Hepatocyte (in vitro differentiated cells): ENCODE results near the gene PIP5K1C. TPM values are rescaled to one million over a fixed set of nuclear protein-coding genes. Genes with fewer than 3 reads are reported as not detected.
"Not testable (repeated sequence)": the region's sequence is repeated elsewhere in the genome, so short reads cannot be mapped to it uniquely, and the experiment has no call there.

ENCODE experiments used
- DNase-seq: peaks from one replicate; pipeline ENCODE4 v3.0.0-alpha.2; 2016; ENCODE audit warnings: low spot score
- H2AFZ ChIP-seq: fragments of 200-600 bp; sonication (generic); 2 replicates; pipeline ENCODE4 v1.6.0; 2016; ENCODE audit warnings: antibody characterized with exemption, mild to moderate bottlenecking
- H3K27ac ChIP-seq: fragments of 200-600 bp; sonication (generic); 2 replicates; pipeline ENCODE4 v1.5.1; 2016; ENCODE audit warnings: mild to moderate bottlenecking
- H3K27me3 ChIP-seq: fragments of 200-600 bp; sonication (generic); 2 replicates; pipeline ENCODE4 v1.6.1; 2016
- H3K36me3 ChIP-seq: fragments of 200-600 bp; sonication (generic); replicated peaks from 2 replicates; pipeline ENCODE4 v1.5.1; 2016; ENCODE audit warnings: low read depth; ENCODE audit not compliant: insufficient read depth
- H3K4me1 ChIP-seq: fragments of 200-600 bp; sonication (generic); 2 replicates; pipeline ENCODE4 v1.5.1; 2016; ENCODE audit warnings: mild to moderate bottlenecking, moderate library complexity; ENCODE audit not compliant: insufficient read depth
- H3K4me2 ChIP-seq: fragments of 200-600 bp; sonication (generic); 2 replicates; pipeline ENCODE4 v1.6.0; 2016
- H3K4me3 ChIP-seq: fragments of 200-600 bp; sonication (generic); 2 replicates; pipeline ENCODE4 v1.5.1; 2016; ENCODE audit warnings: mild to moderate bottlenecking
- H3K79me2 ChIP-seq: fragments of 200-600 bp; sonication (generic); 2 replicates; pipeline ENCODE4 v1.6.0; 2017; ENCODE audit warnings: mild to moderate bottlenecking
- H3K9me2 ChIP-seq: fragments of 200-600 bp; sonication (generic); replicated peaks from 2 replicates; pipeline ENCODE4 v1.6.0; 2017; ENCODE audit warnings: mild to moderate bottlenecking; ENCODE audit not compliant: insufficient read depth
- H3K9me3 ChIP-seq: fragments of 200-600 bp; sonication (generic); 2 replicates; pipeline ENCODE4 v1.5.1; 2016; ENCODE audit warnings: low read depth, mild to moderate bottlenecking
- H4K20me1 ChIP-seq: fragments of 200-600 bp; sonication (generic); 2 replicates; pipeline ENCODE4 v1.6.0; 2016; ENCODE audit warnings: mild to moderate bottlenecking; ENCODE audit not compliant: insufficient read depth, poor library complexity, severe bottlenecking
- CTCF ChIP-seq: fragments of 200-600 bp; sonication (generic); IDR thresholded peaks from 2 replicates; pipeline ENCODE4 v1.5.1; 2016; ENCODE audit warnings: antibody characterized with exemption, mild to moderate bottlenecking; ENCODE audit not compliant: poor library complexity
- EZH2 ChIP-seq: fragments of 200-600 bp; sonication (generic); IDR thresholded peaks from 2 replicates; pipeline ENCODE4 v1.6.1; 2016; ENCODE audit warnings: antibody characterized with exemption, mild to moderate bottlenecking, borderline replicate concordance
- EZH2phosphoT487 ChIP-seq: fragments of 200-600 bp; sonication (generic); IDR thresholded peaks from one replicate; pipeline ENCODE4 v1.6.1; 2018; ENCODE audit warnings: antibody characterized with exemption, mild to moderate bottlenecking, low read depth, moderate library complexity; ENCODE audit not compliant: unreplicated experiment, severe bottlenecking
- WGBS: methylation state at CpG from one replicate; pipeline ENCODE4 v1.1.6; 2016; ENCODE audit warnings: low lambda C conversion rate; ENCODE audit errors: missing lambda C conversion rate; 5-methylcytosine and 5-hydroxymethylcytosine counted together
- polyA plus RNA-seq: library from polyadenylated mRNA; unstranded; fragments of >200 nt; fragmentation: Nextera tagmentation; extraction: Ambion mirVana; gene quantifications from 2 replicates; pipeline ENCODE4 v1.2.1, GENCODE V29; 2016
- total RNA-seq: library from RNA; depleted of rRNA; stranded (reverse); fragments of >200 nt; gene quantifications from 2 replicates; pipeline ENCODE4 v1.2.3, GENCODE V29; 2014

The PIP5K1C gene
- total and polyA plus RNA-seq, 2 experiments from 2014 or later: 20.7 to 37.1 TPM

GRCh38 chr19:3651684-3652083, 48.6 kb downstream of the PIP5K1C start:
- H4K20me1 ChIP-seq: no peaks in the 10 kb centered on the region
- H2AFZ ChIP-seq: no peak overlapping the region
- no peak overlapping the region for H3K4me2 ChIP-seq
- DNase-seq: no peak
- no peak for TF ChIP-seq CTCF
- no peak for TF ChIP-seq EZH2
- TF ChIP-seq EZH2phosphoT487: no peak
- H3K79me2 ChIP-seq: no peaks in the 10 kb centered on the region
- H3K27ac ChIP-seq: no peak overlapping the region
- 98% methylated on average over 26 of the region's 33 CpGs for WGBS
- H3K4me1 ChIP-seq: no peaks in the 10 kb centered on the region
- H3K9me2 ChIP-seq: no peaks in the 10 kb centered on the region
- H3K9me3 ChIP-seq: no peaks in the 10 kb centered on the region
- H3K4me3 ChIP-seq: no peak overlapping the region
- no peaks in the 10 kb centered on the region for H3K27me3 ChIP-seq
- no peaks in the 10 kb centered on the region for H3K36me3 ChIP-seq

DNA sequence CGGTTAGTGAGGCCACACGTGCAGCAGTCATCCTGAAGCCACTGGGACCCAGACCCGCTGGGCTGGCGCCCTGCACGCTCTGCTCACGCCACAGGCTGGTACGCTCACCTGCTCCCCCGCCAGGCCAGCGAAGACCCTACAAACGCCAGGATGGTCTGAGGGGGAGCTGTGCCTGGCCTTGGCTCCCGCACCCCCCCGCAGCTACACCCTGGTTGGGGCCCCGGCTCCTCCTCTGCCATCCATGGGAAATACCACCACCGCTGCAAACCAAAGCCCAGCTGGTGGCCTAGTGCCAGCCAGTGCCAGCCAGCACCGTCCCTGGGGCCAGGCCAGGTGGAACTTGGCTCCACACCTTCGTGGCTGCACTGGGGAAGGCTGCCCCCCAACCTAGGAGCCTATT, 50.4 kb downstream of the PIP5K1C start:
- Histone ChIP-seq H3K4me1 (no peaks in the 10 kb centered on the region), H3K27me3 (no peaks in the 10 kb centered on the region), H3K79me2 (no peaks in the 10 kb centered on the region), H3K4me2 (no peak overlapping the region), H4K20me1 (no peaks in the 10 kb centered on the region), H3K36me3 (no peaks in the 10 kb centered on the region), H3K4me3 (no peak overlapping the region), H3K27ac (no peak overlapping the region), H3K9me2 (no peaks in the 10 kb centered on the region), H2AFZ (no peak overlapping the region), H3K9me3 (no peaks in the 10 kb centered on the region)
- 98% methylated on average over 11 of the region's 16 CpGs for WGBS
- TF ChIP-seq EZH2phosphoT487 (no peak), EZH2 (no peak), CTCF (no peak)
- DNase-seq: no peak

GRCh38 chr19:3648037-3648905, 52.0 kb downstream of the PIP5K1C start:
- Histone ChIP-seq H3K4me1 (no peaks in the 10 kb centered on the region), H4K20me1 (no peaks in the 10 kb centered on the region), H3K4me3 (no peak overlapping the region), H3K27me3 (no peaks in the 10 kb centered on the region), H3K4me2 (no peak overlapping the region), H3K27ac (no peak overlapping the region), H3K36me3 (no peaks in the 10 kb centered on the region), H2AFZ (no peak overlapping the region), H3K9me3 (no peaks in the 10 kb centered on the region), H3K79me2 (no peaks in the 10 kb centered on the region), H3K9me2 (no peaks in the 10 kb centered on the region)
- WGBS: 97% methylated on average over 32 of the region's 33 CpGs
- no peak for DNase-seq
- no peak for TF ChIP-seq EZH2
- TF ChIP-seq CTCF: no peak
- TF ChIP-seq EZH2phosphoT487: no peak

DNA sequence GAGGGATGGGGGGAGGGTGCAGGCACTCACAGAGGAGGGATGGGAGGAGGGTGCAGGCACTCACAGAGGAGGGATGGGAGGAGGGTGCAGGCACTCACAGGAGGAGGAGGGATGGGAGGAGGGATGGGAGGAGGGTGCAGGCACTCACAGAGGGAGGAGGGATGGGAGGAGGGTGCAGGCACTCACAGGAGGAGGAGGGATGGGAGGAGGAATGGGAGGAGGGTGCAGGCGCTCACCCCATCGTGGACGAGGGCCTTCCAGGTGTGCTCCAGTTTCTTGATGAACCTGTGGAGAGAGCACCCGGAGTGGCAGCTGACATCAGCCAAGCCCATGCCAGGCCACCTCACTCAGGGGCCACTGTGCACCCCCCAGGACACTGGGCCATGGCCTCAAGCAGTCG, 53.2 kb downstream of the PIP5K1C start:
- H3K9me3 ChIP-seq, H4K20me1 ChIP-seq, H3K4me2 ChIP-seq, H3K79me2 ChIP-seq, H2AFZ ChIP-seq, H3K4me1 ChIP-seq, DNase-seq, H3K27me3 ChIP-seq, H3K36me3 ChIP-seq, H3K4me3 ChIP-seq, H3K9me2 ChIP-seq, H3K27ac ChIP-seq: not testable (repeated sequence)
- 95% methylated on average over 3 of the region's 5 CpGs for WGBS
